HG03108 (cell line): Measurements from ENCODE around the gene ZNF267.
A peak's percentile ranks its signal among the peaks of the same experiment; 100 is the strongest.
"Not testable (repeated sequence)": the region's sequence is repeated elsewhere in the genome, so short reads cannot be mapped to it uniquely, and the experiment has no call there.

Experiments
- ATAC-seq: cut with Tn5 transposase; IDR thresholded peaks from one replicate; pipeline ENCODE4 v1.9.1; 2021; ENCODE audit warnings: moderate library complexity; ENCODE audit not compliant: unreplicated experiment

Gene ZNF267

DNA sequence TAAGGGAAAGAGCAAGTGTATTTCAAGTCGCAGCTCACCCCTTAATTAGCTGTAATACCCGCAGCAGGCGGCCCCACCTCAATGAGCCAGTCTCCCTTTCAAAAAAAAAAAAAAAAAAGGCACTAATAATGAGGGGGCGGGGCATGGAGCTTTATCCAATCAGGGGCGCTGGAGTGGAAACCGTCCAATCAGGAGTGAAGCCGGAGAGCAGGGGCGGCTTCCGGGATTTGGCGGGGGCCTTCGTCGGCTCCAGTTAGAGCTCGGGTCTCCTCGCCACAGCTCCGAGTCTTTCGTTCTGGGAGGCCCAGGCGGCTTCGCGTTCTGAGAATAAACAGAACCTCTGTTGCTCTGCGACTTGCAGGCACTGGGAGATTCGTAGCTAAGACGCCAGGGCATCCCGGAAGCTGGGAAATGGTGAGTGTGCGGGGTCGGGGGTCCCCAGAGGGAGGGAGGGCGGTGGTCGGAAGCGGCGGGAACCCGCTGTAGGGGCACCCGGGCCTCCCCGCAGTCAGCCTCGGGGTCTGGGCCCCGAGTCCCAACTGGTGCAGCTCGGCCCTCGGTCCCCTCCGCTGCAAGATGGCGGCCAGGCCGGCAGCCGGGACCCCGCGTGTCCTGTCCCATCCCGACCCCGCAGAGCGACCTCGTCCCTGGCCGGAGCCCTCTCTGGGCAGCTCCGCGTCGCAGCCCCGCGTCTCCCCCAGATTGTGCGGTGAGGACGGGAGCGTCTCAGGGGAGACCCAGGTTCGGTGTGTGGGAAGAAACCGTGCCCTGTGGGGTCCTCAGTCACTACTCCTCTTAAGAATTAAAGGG, at the start of gene ZNF267:
Gene ZNF267 (plus strand): TSS at position 252 of the 810 bp plus-strand sequence. CDS start 160 bp downstream, at position 412.
- ATAC-seq, result peak; percentile 38

- ATAC-seq, result no peak
Observed at GRCh38 chr16:31833047-31833446, 40.6 kb upstream of the ZNF267 start.

- ATAC-seq, result not testable (repeated sequence)
Observed at GRCh38 chr16:31836396-31836795, 37.2 kb upstream of the ZNF267 start.

- ATAC-seq, result no peak
Observed at GRCh38 chr16:31842864-31843263, 30.7 kb upstream of the ZNF267 start.

DNA sequence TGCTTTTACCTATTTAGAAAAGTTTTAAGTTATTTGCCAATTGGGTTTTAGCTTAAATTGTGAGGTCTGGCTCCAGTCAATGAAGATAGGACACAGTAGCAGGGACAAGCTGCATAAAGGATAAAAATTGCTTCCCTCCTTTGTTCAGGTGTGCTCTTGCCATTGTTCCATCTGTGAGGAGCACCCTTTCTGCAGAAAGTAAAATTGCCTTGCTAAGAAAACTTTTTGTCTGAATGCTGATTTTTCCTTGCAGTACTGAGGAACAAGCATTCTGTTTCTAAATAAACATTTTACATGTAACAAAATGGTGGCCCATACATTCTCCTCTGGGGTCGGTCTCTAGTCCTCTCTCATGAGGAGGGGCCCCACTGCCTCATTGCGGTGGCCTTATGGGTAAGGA, 25.0 kb upstream of the ZNF267 start:
- ATAC-seq, result not testable (repeated sequence)

DNA sequence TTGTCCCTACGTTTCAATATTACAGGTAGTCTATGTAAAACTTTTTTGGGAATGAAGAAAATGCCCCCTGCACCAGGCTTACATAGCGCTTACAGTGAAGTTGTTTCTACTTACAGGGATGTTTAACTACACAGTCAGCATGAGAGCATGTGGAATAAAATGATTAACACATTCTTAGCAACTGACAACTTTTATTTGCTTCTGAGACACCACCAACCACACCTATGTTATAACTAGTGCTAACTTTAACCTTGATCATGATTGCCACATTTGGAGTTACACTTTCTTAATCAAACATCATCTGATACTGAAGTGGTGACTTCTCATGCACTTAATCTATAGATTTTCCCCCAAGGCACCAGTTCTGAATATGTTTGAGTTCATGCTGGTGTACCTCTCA, 20.3 kb upstream of the ZNF267 start:
- no peak for ATAC-seq

DNA sequence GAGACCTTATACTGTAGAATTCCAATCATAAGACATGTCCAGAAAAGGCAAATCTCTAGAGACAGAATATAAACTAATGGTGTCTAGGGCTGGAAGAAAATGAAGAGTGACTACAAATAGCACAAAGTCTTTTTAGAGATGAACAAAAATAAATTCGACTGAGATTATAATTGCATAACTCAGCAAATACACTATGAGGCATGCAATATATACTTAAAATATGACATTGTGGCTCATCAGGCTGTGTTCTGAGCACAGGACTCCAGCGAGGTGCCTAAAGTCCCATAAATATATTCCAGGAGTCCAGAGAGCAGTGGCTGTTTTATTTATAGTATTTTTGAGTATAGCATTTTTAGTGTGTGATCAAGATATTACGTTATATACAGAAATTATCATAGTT, 13.1 kb upstream of the ZNF267 start:
- no peak for ATAC-seq

GRCh38 chr16:31861455-31861854, 12.2 kb upstream of the ZNF267 start:
- no peak for ATAC-seq

DNA sequence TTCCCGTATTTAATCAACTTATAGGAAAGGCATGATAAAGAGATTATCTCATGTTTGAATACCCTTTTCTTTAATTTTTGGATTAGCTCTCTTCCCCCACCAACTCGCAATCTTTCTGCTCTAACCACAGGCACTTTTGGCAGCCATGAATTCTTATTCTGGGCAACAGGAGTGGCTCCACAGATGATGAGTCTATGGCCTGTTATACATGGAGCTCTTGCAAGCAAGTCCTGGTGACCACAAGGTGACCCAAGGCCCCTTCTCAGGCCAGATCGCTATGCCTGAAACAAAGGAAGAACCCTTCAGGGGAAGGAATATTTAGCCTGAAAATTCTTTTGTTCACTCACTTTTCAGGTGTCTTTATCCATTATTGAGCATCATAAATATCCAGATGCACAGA, 10.8 kb upstream of the ZNF267 start:
- ATAC-seq, result no peak

- no peak for ATAC-seq
Observed at GRCh38 chr16:31868164-31868563, 5.4 kb upstream of the ZNF267 start.

DNA sequence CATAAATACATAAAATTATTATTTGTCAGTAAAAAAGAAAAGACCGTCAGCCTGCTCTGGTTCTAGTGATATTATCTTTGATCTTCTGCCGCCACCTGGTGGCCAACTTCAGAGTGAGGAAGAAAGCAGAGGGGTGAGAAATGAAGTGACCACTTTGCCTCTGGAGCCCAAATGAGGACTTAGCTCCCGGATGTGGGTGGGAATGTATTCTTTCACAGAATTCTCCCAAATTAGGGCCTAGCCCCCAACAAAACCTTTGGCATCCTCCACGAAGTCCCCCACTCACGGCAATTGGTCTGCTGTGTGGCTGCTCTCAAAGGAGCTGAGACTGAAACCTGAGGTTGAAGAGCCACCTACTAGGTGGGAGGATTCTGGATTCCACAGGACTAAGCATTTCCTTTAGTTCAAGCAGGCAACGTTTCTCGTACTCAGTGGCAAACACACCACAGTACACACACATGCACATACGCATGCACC, 4.9 kb upstream of the ZNF267 start:
- ATAC-seq, result peak; percentile 43

GRCh38 chr16:31869511-31870201, 4.0 kb upstream of the ZNF267 start:
- peak; percentile 34 for ATAC-seq

GRCh38 chr16:31870809-31871208, 2.8 kb upstream of the ZNF267 start:
- no peak for ATAC-seq

GRCh38 chr16:31871510-31871909, 2.1 kb upstream of the ZNF267 start:
- ATAC-seq, result no peak

- no peak for ATAC-seq
Observed at GRCh38 chr16:31872201-31872600, 1.4 kb upstream of the ZNF267 start.

- peak; percentile 30 for ATAC-seq
Observed at GRCh38 chr16:31874366-31875111, 932 bp downstream of the ZNF267 start.

- no peak for ATAC-seq
Observed at GRCh38 chr16:31875112-31875803, 1.7 kb downstream of the ZNF267 start.

- no peak for ATAC-seq
Observed at GRCh38 chr16:31875928-31876547, 2.4 kb downstream of the ZNF267 start.

GRCh38 chr16:31876951-31877828, 3.6 kb downstream of the ZNF267 start:
- ATAC-seq, result peak; percentile 50
